ENCODE data around the gene ZNF423. TPM values are rescaled to one million over a fixed set of nuclear protein-coding genes. Genes with fewer than 3 reads are reported as not detected.

Gene ZNF423
- total RNA-seq, 1 donor from 2014 or later = not detected

- no peak overlapping the region for H3K27ac Mint-ChIP-seq
- CTCF ChIA-PET = no interaction called here
Observed at GRCh38 chr16:49604602-49605001, 251.3 kb downstream of the ZNF423 start.

GRCh38 chr16:49603956-49604355 is 252.0 kb downstream of the ZNF423 start:
- H3K4me1 Mint-ChIP-seq = no peaks in the 10 kb centered on the region
- peaks cover 18% of the 10 kb centered on the region for H3K27me3 Mint-ChIP-seq
- H3K27ac Mint-ChIP-seq = no peak overlapping the region
- no peaks in the 10 kb centered on the region for H3K36me3 Mint-ChIP-seq (ENCODE audit: low read depth)
- POLR2A ChIA-PET = no interaction called here
- no peaks in the 10 kb centered on the region for H3K9me3 Mint-ChIP-seq
- TF ChIP-seq CTCF (IDR thresholded peaks at IDR 0.05) = no peak
- DNase-seq (no peak), ATAC-seq (ENCODE audit: low read depth) (no peak)
- H3K4me3 Mint-ChIP-seq = no peak overlapping the region
- intact Hi-C loops (cut with micrococcal nuclease) = no loop called here
- CTCF ChIA-PET = no interaction called here

More at GRCh38 chr16:49604602-49605001, 251.3 kb downstream of the ZNF423 start:
- no peak for TF ChIP-seq CTCF (IDR thresholded peaks at IDR 0.05)
- intact Hi-C loops (cut with micrococcal nuclease) = no loop called here
- Mint-ChIP-seq H3K4me1 (no peaks in the 10 kb centered on the region), H3K36me3 (ENCODE audit: low read depth) (no peaks in the 10 kb centered on the region), H3K9me3 (no peaks in the 10 kb centered on the region), H3K27me3 (peaks cover 24% of the 10 kb centered on the region), H3K4me3 (no peak overlapping the region)
- POLR2A ChIA-PET = no interaction called here
- DNase-seq (no peak), ATAC-seq (ENCODE audit: low read depth) (no peak)

- Mint-ChIP-seq H3K4me3 (no peak overlapping the region), H3K9me3 (no peaks in the 10 kb centered on the region), H3K27ac (no peak overlapping the region), H3K4me1 (no peaks in the 10 kb centered on the region), H3K36me3 (ENCODE audit: low read depth) (no peaks in the 10 kb centered on the region), H3K27me3 (peaks cover 11% of the 10 kb centered on the region)
- DNase-seq (no peak), ATAC-seq (ENCODE audit: low read depth) (no peak)
- TF ChIP-seq CTCF (IDR thresholded peaks at IDR 0.05) = no peak
- ChIA-PET CTCF (no interaction called here), POLR2A (no interaction called here)
- intact Hi-C loops (cut with micrococcal nuclease) = no loop called here
Observed at GRCh38 chr16:49602976-49603310, 253.0 kb downstream of the ZNF423 start.

GRCh38 chr16:49602201-49602975 is 253.5 kb downstream of the ZNF423 start:
- H3K27ac Mint-ChIP-seq = no peak overlapping the region
- H3K4me1 Mint-ChIP-seq = no peaks in the 10 kb centered on the region
- H3K27me3 Mint-ChIP-seq = peaks cover 13% of the 10 kb centered on the region
- ATAC-seq (ENCODE audit: low read depth) = no peak
- no peaks in the 10 kb centered on the region for H3K9me3 Mint-ChIP-seq
- POLR2A ChIA-PET = no interaction called here
- intact Hi-C loops (cut with micrococcal nuclease) = no loop called here
- H3K4me3 Mint-ChIP-seq = no peak overlapping the region
- no peaks in the 10 kb centered on the region for H3K36me3 Mint-ChIP-seq (ENCODE audit: low read depth)
- no peak for DNase-seq
- TF ChIP-seq CTCF (IDR thresholded peaks at IDR 0.05) = no peak
- CTCF ChIA-PET = no interaction called here

GRCh38 chr16:49601576-49601975 is 254.3 kb downstream of the ZNF423 start:
- no peak for DNase-seq
- POLR2A ChIA-PET = no interaction called here
- H3K27me3 Mint-ChIP-seq = peaks cover 13% of the 10 kb centered on the region
- H3K36me3 Mint-ChIP-seq (ENCODE audit: low read depth) = no peaks in the 10 kb centered on the region
- H3K4me3 Mint-ChIP-seq = no peak overlapping the region
- intact Hi-C loops (cut with micrococcal nuclease) = no loop called here
- H3K4me1 Mint-ChIP-seq = no peaks in the 10 kb centered on the region
- no peak for TF ChIP-seq CTCF (IDR thresholded peaks at IDR 0.05)
- H3K9me3 Mint-ChIP-seq = no peaks in the 10 kb centered on the region
- CTCF ChIA-PET = no interaction called here
- ATAC-seq (ENCODE audit: low read depth) = no peak
- no peak overlapping the region for H3K27ac Mint-ChIP-seq

All from activated B cell treated with CpG ODN at 0.5 μM for 24 hours (primary cell).